Vagina (tissue), 2 donors: ENCODE data around the gene CDK15.

Source experiments
- POLR2A ChIP-seq, 2 donors: fragments of 450-650 bp; IDR thresholded peaks; one replicate each; pipeline ENCODE4 v1.6.1; 2017; ENCODE audit warnings: antibody characterized with exemption in 2 of 2, mild to moderate bottlenecking in 2 of 2, moderate library complexity in 2 of 2
- TF ChIP-seq, protein P1 (sequence below), 3 experiments: fragments of 450-650 bp in 2 of 3; fragments of 200-600 bp in 1 of 3; sonication (generic) in 1 of 3; IDR thresholded peaks; one replicate each; pipeline ENCODE4 v1.5.1; 2017 to 2019; ENCODE audit warnings: antibody characterized with exemption in 3 of 3, mild to moderate bottlenecking in 2 of 3, moderate library complexity in 2 of 3

DNA sequence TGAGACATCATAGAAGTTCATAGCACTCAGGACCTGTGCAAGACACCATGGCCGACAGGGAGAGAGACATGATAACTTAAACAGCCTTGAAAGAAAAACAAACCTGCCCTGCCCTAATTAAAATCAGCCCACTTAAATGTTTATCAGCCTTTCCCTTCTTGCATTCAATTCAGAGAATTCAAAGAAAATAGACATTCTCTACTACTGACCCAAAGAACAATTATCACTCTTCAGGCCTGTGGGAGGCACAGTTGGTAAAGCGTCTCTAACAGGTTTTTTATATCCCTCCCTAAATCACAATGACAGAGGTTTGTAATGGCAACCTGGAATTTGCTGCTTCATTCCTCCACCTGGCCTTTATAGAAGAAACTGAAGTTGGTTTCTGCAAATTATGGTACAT is 1.7 kb downstream of the CDK15 start:
- TF ChIP-seq POLR2A (IDR thresholded peaks at IDR 0.05): no peak
- TF ChIP-seq, protein P1, sequence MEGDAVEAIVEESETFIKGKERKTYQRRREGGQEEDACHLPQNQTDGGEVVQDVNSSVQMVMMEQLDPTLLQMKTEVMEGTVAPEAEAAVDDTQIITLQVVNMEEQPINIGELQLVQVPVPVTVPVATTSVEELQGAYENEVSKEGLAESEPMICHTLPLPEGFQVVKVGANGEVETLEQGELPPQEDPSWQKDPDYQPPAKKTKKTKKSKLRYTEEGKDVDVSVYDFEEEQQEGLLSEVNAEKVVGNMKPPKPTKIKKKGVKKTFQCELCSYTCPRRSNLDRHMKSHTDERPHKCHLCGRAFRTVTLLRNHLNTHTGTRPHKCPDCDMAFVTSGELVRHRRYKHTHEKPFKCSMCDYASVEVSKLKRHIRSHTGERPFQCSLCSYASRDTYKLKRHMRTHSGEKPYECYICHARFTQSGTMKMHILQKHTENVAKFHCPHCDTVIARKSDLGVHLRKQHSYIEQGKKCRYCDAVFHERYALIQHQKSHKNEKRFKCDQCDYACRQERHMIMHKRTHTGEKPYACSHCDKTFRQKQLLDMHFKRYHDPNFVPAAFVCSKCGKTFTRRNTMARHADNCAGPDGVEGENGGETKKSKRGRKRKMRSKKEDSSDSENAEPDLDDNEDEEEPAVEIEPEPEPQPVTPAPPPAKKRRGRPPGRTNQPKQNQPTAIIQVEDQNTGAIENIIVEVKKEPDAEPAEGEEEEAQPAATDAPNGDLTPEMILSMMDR (IDR thresholded peaks at IDR 0.05): no peak
